GM10266 (cell line): Measurements from ENCODE around the gene ADGRG7.

Source experiments
- DNase-seq: peaks from one replicate; pipeline ENCODE4 v3.0.0; 2012; ENCODE audit errors: extremely low spot score
- CTCF ChIP-seq: IDR thresholded peaks from 2 replicates; pipeline ENCODE4 v1.5.1; 2012; ENCODE audit warnings: mild to moderate bottlenecking, low read depth; ENCODE audit not compliant: control insufficient read depth, insufficient read depth; ENCODE audit errors: missing control alignments

ADGRG7 gene

GRCh38 chr3:100695696-100696095 is 86.3 kb downstream of the ADGRG7 start:
- DNase-seq: no peak
- no peak for TF ChIP-seq CTCF

- DNase-seq: no peak
- TF ChIP-seq CTCF: no peak
Measured at GRCh38 chr3:100696161-100696560, 86.8 kb downstream of the ADGRG7 start.

GRCh38 chr3:100697172-100697571 is 87.8 kb downstream of the ADGRG7 start:
- DNase-seq: no peak
- no peak for TF ChIP-seq CTCF

GRCh38 chr3:100697723-100698285 is 88.4 kb downstream of the ADGRG7 start:
- no peak for DNase-seq
- TF ChIP-seq CTCF: no peak

- no peak for DNase-seq
- TF ChIP-seq CTCF: no peak
Measured at GRCh38 chr3:100698736-100699135, 89.3 kb downstream of the ADGRG7 start.

GRCh38 chr3:100700708-100701107 is 91.3 kb downstream of the ADGRG7 start:
- DNase-seq: no peak
- TF ChIP-seq CTCF: no peak

- no peak for TF ChIP-seq CTCF
Measured at GRCh38 chr3:100702082-100702979, 92.9 kb downstream of the ADGRG7 start.

More at GRCh38 chr3:100702082-100702979, 92.9 kb downstream of the ADGRG7 start:
- DNase-seq: no peak
